Endothelial cell of umbilical vein (primary cell): ENCODE data around the gene OR8B4. TPM values are rescaled to one million over a fixed set of nuclear protein-coding genes. Genes with fewer than 3 reads are reported as not detected.

Experiments
- BruUV-seq: library from RNA; stranded (reverse); fragments of 400-500 nt; replicated peaks from 2 replicates; lab custom pipeline; 2021; lab: Mats Ljungman, UMichigan
- CTCF ChIA-PET: fragments of 300-600, 350-600 bp; sonication (Branson Sonifier 250); formaldehyde crosslinking; loops from one replicate; lab custom pipeline; 2021; ENCODE audit warnings: antibody characterized with exemption, inconsistent platforms; lab: Charles Lee
- POLR2A ChIA-PET: fragments of 300-600, 350-600 bp; sonication (Branson Sonifier 250); formaldehyde crosslinking; loops from one replicate; lab custom pipeline; 2021; ENCODE audit warnings: antibody characterized with exemption, inconsistent platforms; lab: Charles Lee
- DNase-seq: peaks from one replicate; pipeline ENCODE4 v3.0.0-alpha.2; 2011; ENCODE audit warnings: low read depth, low spot score
- FAIRE-seq: peaks from 2 replicates; lab custom pipeline; 2011; peaks lifted over from hg19 to GRCh38; lab: Jason Lieb, UNC
- H2AFZ ChIP-seq: 2 replicates; pipeline ENCODE4 v1.6.0; 2012; ENCODE audit warnings: low read depth, low read length, control low read depth, inconsistent platforms
- H3K27ac ChIP-seq: 2 replicates; pipeline ENCODE4 v1.5.1; 2011; ENCODE audit warnings: low read depth, mild to moderate bottlenecking, control low read depth, low read length, moderate library complexity; ENCODE audit not compliant: insufficient read depth
- H3K27me3 ChIP-seq, 2 experiments: 2 replicates each; pipeline versions ENCODE4 v1.6.0 to v1.6.1; 2011; ENCODE audit warnings: low read length in 2 of 2, mixed read lengths in 1 of 2; ENCODE audit not compliant: control insufficient read depth in 2 of 2, insufficient read depth in 2 of 2
- H3K36me3 ChIP-seq, 2 experiments: 2 replicates in 1 of 2; 3 replicates in 1 of 2; pipeline ENCODE4 v1.5.1; 2011; ENCODE audit warnings: low read length in 2 of 2, mild to moderate bottlenecking in 1 of 2, moderate library complexity in 1 of 2; ENCODE audit not compliant: control insufficient read depth in 2 of 2, insufficient read depth in 2 of 2; ENCODE audit errors: extremely low read depth in 1 of 2
- H3K4me1 ChIP-seq: 3 replicates; pipeline ENCODE4 v1.5.1; 2011; ENCODE audit warnings: mild to moderate bottlenecking, low read length; ENCODE audit not compliant: control insufficient read depth, insufficient read depth; ENCODE audit errors: extremely low read depth
- H3K4me2 ChIP-seq: 2 replicates; pipeline ENCODE4 v1.6.1; 2011; ENCODE audit warnings: low read length, control low read depth, mixed read lengths; ENCODE audit not compliant: insufficient read depth
- H3K4me3 ChIP-seq, 3 experiments: fragments of 200-600 bp in 1 of 3; sonication (generic), shearing (Covaris generic) in 1 of 3; replicated peaks in 1 of 3; 2 replicates each; pipeline ENCODE4 v1.5.1; 2011 to 2016; ENCODE audit warnings: control low read depth in 3 of 3, low read length in 3 of 3, mild to moderate bottlenecking in 2 of 3, inconsistent platforms in 1 of 3, low read depth in 1 of 3, moderate library complexity in 1 of 3; ENCODE audit not compliant: insufficient read depth in 1 of 3
- H3K79me2 ChIP-seq: 2 replicates; pipeline ENCODE4 v1.6.0; 2012; ENCODE audit warnings: low read length, inconsistent platforms; ENCODE audit not compliant: control insufficient read depth, insufficient read depth
- H3K9ac ChIP-seq: replicated peaks from 2 replicates; pipeline ENCODE3; 2011; ENCODE audit warnings: low read length, control low read depth; ENCODE audit not compliant: insufficient read depth; ENCODE audit errors: extremely low read depth
- H3K9me1 ChIP-seq: replicated peaks from 3 replicates; pipeline ENCODE4 v1.6.0; 2011; ENCODE audit warnings: mild to moderate bottlenecking, low read length; ENCODE audit not compliant: control insufficient read depth, insufficient read depth; ENCODE audit errors: extremely low read depth
- H3K9me3 ChIP-seq: replicated peaks from 2 replicates; pipeline ENCODE4 v1.5.1; 2012; ENCODE audit warnings: low read length, inconsistent platforms; ENCODE audit not compliant: control insufficient read depth, insufficient read depth
- H4K20me1 ChIP-seq: replicated peaks from 2 replicates; pipeline ENCODE3; 2011; ENCODE audit warnings: mild to moderate bottlenecking, low read length; ENCODE audit not compliant: control insufficient read depth, insufficient read depth; ENCODE audit errors: extremely low read depth
- EZH2 ChIP-seq: IDR thresholded peaks from 2 replicates; pipeline ENCODE4 v1.6.1; 2012; ENCODE audit warnings: borderline replicate concordance, low read depth, mild to moderate bottlenecking, moderate library complexity, low read length, inconsistent platforms; ENCODE audit not compliant: severe bottlenecking
- FOS ChIP-seq: IDR thresholded peaks from 2 replicates; pipeline ENCODE4 v1.6.1; 2011; ENCODE audit warnings: mild to moderate bottlenecking, low read length, moderate library complexity, borderline replicate concordance; ENCODE audit not compliant: insufficient read depth
- GATA2 ChIP-seq: IDR thresholded peaks from 2 replicates; pipeline ENCODE4 v1.7.0; 2011; ENCODE audit warnings: low read depth, mild to moderate bottlenecking, moderate library complexity, mixed read lengths, low read length; ENCODE audit not compliant: insufficient read length, insufficient read depth
- JUN ChIP-seq: IDR thresholded peaks from 2 replicates; pipeline ENCODE4 v1.6.1; 2011; ENCODE audit warnings: borderline replicate concordance, low read depth; ENCODE audit not compliant: insufficient read length, insufficient read depth
- MYC ChIP-seq: IDR thresholded peaks from one replicate; pipeline ENCODE4 v1.6.1; 2011; ENCODE audit warnings: mild to moderate bottlenecking, low read depth, low read length
- POLR2A ChIP-seq: IDR thresholded peaks from 2 replicates; pipeline ENCODE4 v1.6.1; 2012; ENCODE audit warnings: low read depth, mild to moderate bottlenecking, control low read depth, low read length
- POLR2AphosphoS5 ChIP-seq: IDR thresholded peaks from 2 replicates; pipeline ENCODE4 v1.6.1; 2012; ENCODE audit warnings: low read depth, mild to moderate bottlenecking, control low read depth, low read length, moderate library complexity; ENCODE audit not compliant: insufficient read depth
- dilution Hi-C: fragments of 300-500 bp; cut with MboI; formaldehyde crosslinking; loops from one replicate; pipeline ENCODE4 v1.15.0; 2019; ENCODE audit warnings: low sequenced_read_pairs; ENCODE audit not compliant: extremely low pct_ligation_motif_present
- intact Hi-C: fragments of 100-400 bp; cut with micrococcal nuclease; formaldehyde crosslinking; loops from one replicate; pipeline ENCODE4 v1.10.0; 2022
- polyA plus RNA-seq, 4 experiments: library from polyadenylated mRNA; depleted of rRNA in 3 of 4; stranded (reverse) in 3 of 4; unstranded in 1 of 4; fragments of >200 nt; gene quantifications; 2 replicates each; pipeline versions ENCODE4 v1.2.1 to v1.2.3, GENCODE V29; 2011 to 2012; ENCODE audit warnings: missing spikeins in 1 of 4
- total RNA-seq: library from RNA; stranded (reverse); gene quantifications from 2 replicates; pipeline ENCODE4 v1.2.3, GENCODE V29; 2021
- TF ChIP-seq, protein P1 (sequence below), 2 donors: IDR thresholded peaks; 1 replicate in 1 of 2; 2 replicates in 1 of 2; pipeline ENCODE4 v1.5.1; 2011; ENCODE audit warnings: low read length in 2 of 2, mild to moderate bottlenecking in 2 of 2, moderate library complexity in 2 of 2, control low read depth in 1 of 2, inconsistent platforms in 1 of 2, low read depth in 1 of 2; ENCODE audit not compliant: insufficient read depth in 1 of 2; ENCODE audit errors: extremely low read depth in 1 of 2
- TF ChIP-seq, protein P2 (sequence below): IDR thresholded peaks from 2 replicates; pipeline ENCODE4 v1.6.1; 2011; ENCODE audit not compliant: insufficient read depth, insufficient read length

OR8B4 gene
- total and polyA plus RNA-seq, 2 donors (not counting 3 experiments of a cell fraction or from before 2014, with no cell fraction given), result not detected

DNA sequence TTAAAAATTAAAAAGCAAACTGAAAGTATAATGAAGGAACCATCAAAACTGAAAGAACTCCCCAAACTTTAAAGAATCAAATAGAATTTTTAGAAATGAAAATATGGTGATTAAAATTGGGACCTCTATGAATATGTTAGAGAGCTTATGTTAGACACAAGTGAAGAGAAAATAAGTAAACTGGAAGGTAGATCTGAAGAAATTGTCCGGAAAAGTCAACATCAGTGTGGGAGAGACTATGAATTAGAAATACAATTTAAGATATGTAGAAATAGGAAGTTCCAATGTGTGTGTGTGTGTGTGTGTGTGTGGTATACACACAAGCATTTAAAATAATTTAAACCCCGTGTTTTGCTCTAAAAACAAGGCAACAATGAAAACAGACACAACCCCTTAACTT is 4.9 kb upstream of the OR8B4 start:
- TF ChIP-seq POLR2AphosphoS5, result no peak
- no peaks in the 10 kb centered on the region for H3K36me3 ChIP-seq
- ChIA-PET CTCF (interaction anchor here (1.0 to 3.5 kb wide), 4 partner anchors 10 to 13 kb away, joined by 3 to 15 read pairs (median 6); no protein-coding TSS in a partner anchor), POLR2A (interaction anchor here (0.7 kb wide), 1 partner anchor 208 kb away, joined by 3 read pairs; no protein-coding TSS in a partner anchor)
- no peak for DNase-seq
- no peak overlapping the region for H3K27ac ChIP-seq
- H3K9me3 ChIP-seq, result no peaks in the 10 kb centered on the region
- dilution Hi-C loops (no loop called here), intact Hi-C loops (no loop called here)
- no peaks in the 10 kb centered on the region for H3K79me2 ChIP-seq
- FAIRE-seq, result no peak
- H3K9ac ChIP-seq, result no peak overlapping the region
- H3K4me2 ChIP-seq, result no peak overlapping the region
- no peaks in the 10 kb centered on the region for H3K9me1 ChIP-seq
- no peaks in the 10 kb centered on the region for H3K4me1 ChIP-seq
- H2AFZ ChIP-seq, result no peak overlapping the region
- peaks cover 3% of the 10 kb centered on the region in 2 experiments for H3K27me3 ChIP-seq
- BruUV-seq, result no TSS peak
- no peaks in the 10 kb centered on the region for H4K20me1 ChIP-seq
- no peak overlapping the region for H3K4me3 ChIP-seq

DNA sequence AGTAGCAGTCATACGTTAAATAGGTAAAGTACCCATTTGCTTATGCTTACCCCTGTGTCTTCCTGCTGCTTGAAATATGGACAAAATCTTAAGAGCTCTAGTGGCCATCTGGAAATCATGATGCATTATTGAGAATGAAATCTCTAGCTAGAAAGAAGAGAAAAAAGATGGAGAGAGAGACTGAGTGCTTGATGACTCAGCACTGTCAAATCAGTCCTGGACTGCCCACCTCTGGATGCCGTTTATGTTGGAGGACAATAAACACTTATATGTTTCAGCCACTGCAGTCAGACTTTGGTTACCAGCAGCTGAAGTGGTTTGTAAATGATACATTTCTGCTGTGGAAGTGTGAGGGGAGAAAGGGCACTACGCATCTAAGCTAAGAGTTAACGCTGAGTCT is 3.6 kb downstream of the OR8B4 start:
- H3K4me1 ChIP-seq, result no peaks in the 10 kb centered on the region
- no peaks in the 10 kb centered on the region for H3K9me3 ChIP-seq
- DNase-seq (no peak), FAIRE-seq (no peak)
- H4K20me1 ChIP-seq, result no peaks in the 10 kb centered on the region
- ChIA-PET CTCF (no interaction called here), POLR2A (no interaction called here)
- no peak overlapping the region for H3K4me3 ChIP-seq
- TF ChIP-seq MYC, result no peak
- TF ChIP-seq JUN, result no peak
- TF ChIP-seq POLR2A, result no peak
- no peak for TF ChIP-seq GATA2
- TF ChIP-seq, protein P1, sequence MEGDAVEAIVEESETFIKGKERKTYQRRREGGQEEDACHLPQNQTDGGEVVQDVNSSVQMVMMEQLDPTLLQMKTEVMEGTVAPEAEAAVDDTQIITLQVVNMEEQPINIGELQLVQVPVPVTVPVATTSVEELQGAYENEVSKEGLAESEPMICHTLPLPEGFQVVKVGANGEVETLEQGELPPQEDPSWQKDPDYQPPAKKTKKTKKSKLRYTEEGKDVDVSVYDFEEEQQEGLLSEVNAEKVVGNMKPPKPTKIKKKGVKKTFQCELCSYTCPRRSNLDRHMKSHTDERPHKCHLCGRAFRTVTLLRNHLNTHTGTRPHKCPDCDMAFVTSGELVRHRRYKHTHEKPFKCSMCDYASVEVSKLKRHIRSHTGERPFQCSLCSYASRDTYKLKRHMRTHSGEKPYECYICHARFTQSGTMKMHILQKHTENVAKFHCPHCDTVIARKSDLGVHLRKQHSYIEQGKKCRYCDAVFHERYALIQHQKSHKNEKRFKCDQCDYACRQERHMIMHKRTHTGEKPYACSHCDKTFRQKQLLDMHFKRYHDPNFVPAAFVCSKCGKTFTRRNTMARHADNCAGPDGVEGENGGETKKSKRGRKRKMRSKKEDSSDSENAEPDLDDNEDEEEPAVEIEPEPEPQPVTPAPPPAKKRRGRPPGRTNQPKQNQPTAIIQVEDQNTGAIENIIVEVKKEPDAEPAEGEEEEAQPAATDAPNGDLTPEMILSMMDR (IDR thresholded peaks at IDR 0.05; ENCODE audit: extremely low read depth in 1 of 2, insufficient read depth in 1 of 2, low read depth in 1 of 2, low read length in 2 of 2), result no peak
- TF ChIP-seq FOS, result no peak
- TF ChIP-seq POLR2AphosphoS5, result no peak
- TF ChIP-seq, protein P2, sequence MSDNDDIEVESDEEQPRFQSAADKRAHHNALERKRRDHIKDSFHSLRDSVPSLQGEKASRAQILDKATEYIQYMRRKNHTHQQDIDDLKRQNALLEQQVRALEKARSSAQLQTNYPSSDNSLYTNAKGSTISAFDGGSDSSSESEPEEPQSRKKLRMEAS, result no peak
- TF ChIP-seq EZH2, result no peak
- dilution Hi-C loops (no loop called here), intact Hi-C loops (no loop called here)
- H2AFZ ChIP-seq, result no peak overlapping the region
- H3K27me3 ChIP-seq, result peaks cover 2 to 5% of the 10 kb centered on the region in 2 experiments
- no peaks in the 10 kb centered on the region for H3K79me2 ChIP-seq
- no TSS peak for BruUV-seq
- no peaks in the 10 kb centered on the region for H3K36me3 ChIP-seq
- H3K4me2 ChIP-seq, result no peak overlapping the region
- H3K9me1 ChIP-seq, result no peaks in the 10 kb centered on the region
- H3K27ac ChIP-seq, result no peak overlapping the region
- no peak overlapping the region for H3K9ac ChIP-seq
